Loucy (cell line): Measurements from ENCODE around the gene NOXO1.
A peak's percentile ranks its signal among the peaks of the same experiment; 100 is the strongest.

Experiments
- H2AFZ ChIP-seq: fragments of 200-600 bp; sonication (generic); 2 replicates; pipeline ENCODE4 v1.6.0; 2016; ENCODE audit warnings: antibody characterized with exemption, mild to moderate bottlenecking, low read length, moderate library complexity
- H3F3A ChIP-seq: fragments of 200-600 bp; 2 replicates; pipeline ENCODE4 v1.6.0; 2016; ENCODE audit warnings: antibody characterized with exemption, low read depth, mild to moderate bottlenecking
- H3K27me3 ChIP-seq: fragments of 200-600 bp; sonication (generic); 2 replicates; pipeline ENCODE4 v1.6.1; 2014; ENCODE audit warnings: low read length, mild to moderate bottlenecking; ENCODE audit not compliant: insufficient read depth, poor library complexity, severe bottlenecking
- H3K36me3 ChIP-seq: fragments of 200-600 bp; sonication (generic); 2 replicates; pipeline ENCODE4 v1.6.1; 2016; ENCODE audit warnings: low read length; ENCODE audit not compliant: insufficient read depth
- H3K4me1 ChIP-seq: fragments of 200-600 bp; sonication (generic); 2 replicates; pipeline ENCODE4 v1.5.1; 2014; ENCODE audit warnings: low read length, mild to moderate bottlenecking; ENCODE audit not compliant: insufficient read depth, poor library complexity, severe bottlenecking
- H3K4me2 ChIP-seq: fragments of 200-600 bp; sonication (generic); 2 replicates; pipeline ENCODE4 v1.6.0; 2014; ENCODE audit warnings: antibody characterized with exemption, low read length, low read depth, mild to moderate bottlenecking; ENCODE audit not compliant: poor library complexity, severe bottlenecking
- H3K4me3 ChIP-seq: fragments of 200-600 bp; sonication (generic); 2 replicates; pipeline ENCODE4 v1.5.1; 2014; ENCODE audit warnings: low read length, mild to moderate bottlenecking, mixed read lengths; ENCODE audit not compliant: poor library complexity, severe bottlenecking
- H3K79me2 ChIP-seq: fragments of 200-600 bp; sonication (generic); 2 replicates; pipeline ENCODE4 v1.6.1; 2014; ENCODE audit warnings: low read length; ENCODE audit not compliant: insufficient read depth
- H3K9ac ChIP-seq: fragments of 200-600 bp; sonication (generic); 2 replicates; pipeline ENCODE4 v1.6.0; 2014; ENCODE audit warnings: mild to moderate bottlenecking, low read depth, low read length, moderate library complexity; ENCODE audit not compliant: poor library complexity, severe bottlenecking
- H3K9me2 ChIP-seq: fragments of 200-600 bp; sonication (generic); replicated peaks from 2 replicates; pipeline ENCODE4 v1.6.1; 2016; ENCODE audit warnings: low read depth, low read length, mixed read lengths
- H3K9me3 ChIP-seq: fragments of 200-600 bp; sonication (generic); 2 replicates; pipeline ENCODE4 v1.6.1; 2014; ENCODE audit warnings: mild to moderate bottlenecking, antibody characterized with exemption, low read length, low read depth; ENCODE audit not compliant: insufficient read depth
- H4K20me1 ChIP-seq: fragments of 200-600 bp; sonication (generic); 2 replicates; pipeline ENCODE4 v1.6.0; 2014; ENCODE audit warnings: antibody characterized with exemption, low read length, mild to moderate bottlenecking; ENCODE audit not compliant: insufficient read depth, poor library complexity, severe bottlenecking
- EZH2phosphoT487 ChIP-seq: fragments of 200-600 bp; IDR thresholded peaks from 2 replicates; pipeline ENCODE4 v1.6.1; 2018; ENCODE audit warnings: antibody characterized with exemption, mild to moderate bottlenecking, moderate library complexity, borderline replicate concordance
- TF ChIP-seq, protein P1 (sequence below): fragments of 200-600 bp; sonication (generic); conservative IDR thresholded peaks from 2 replicates; pipeline ENCODE4 v1.5.1; 2014; ENCODE audit warnings: mild to moderate bottlenecking, antibody characterized with exemption, low read length

NOXO1 gene

DNA sequence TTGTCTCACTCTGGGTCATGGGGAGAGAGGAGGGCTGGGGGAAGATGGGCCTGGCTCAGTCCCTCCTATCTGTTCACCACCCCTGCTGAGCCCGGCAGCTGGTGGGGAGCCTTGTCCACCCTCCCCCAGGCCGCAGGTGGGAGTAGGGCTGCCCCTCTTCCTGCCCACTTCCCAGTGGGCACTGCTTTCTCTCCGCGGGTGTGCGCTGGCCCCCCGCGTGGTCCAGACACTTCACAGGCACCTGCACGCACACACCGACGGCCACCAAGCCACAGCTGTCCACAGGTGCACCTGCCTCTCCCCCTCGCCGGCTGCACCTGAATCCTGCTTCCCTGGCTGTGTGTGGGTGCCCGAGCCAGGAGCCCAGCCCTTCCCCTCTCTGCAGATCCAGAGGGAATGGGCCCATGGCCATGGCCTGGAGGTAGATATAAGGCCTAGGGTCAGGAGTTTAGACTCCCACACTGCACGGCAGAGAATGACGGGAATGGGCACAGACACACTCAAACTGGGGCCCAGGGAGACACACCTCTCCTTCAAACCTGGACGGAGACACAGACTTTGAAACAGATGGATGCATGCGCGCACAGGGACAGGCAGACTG, 47.5 kb upstream of the NOXO1 start:
- no peaks in the 10 kb centered on the region for H3K9me2 ChIP-seq
- H3K4me3 ChIP-seq = no peak overlapping the region
- no peaks in the 10 kb centered on the region for H4K20me1 ChIP-seq
- TF ChIP-seq, protein P1, sequence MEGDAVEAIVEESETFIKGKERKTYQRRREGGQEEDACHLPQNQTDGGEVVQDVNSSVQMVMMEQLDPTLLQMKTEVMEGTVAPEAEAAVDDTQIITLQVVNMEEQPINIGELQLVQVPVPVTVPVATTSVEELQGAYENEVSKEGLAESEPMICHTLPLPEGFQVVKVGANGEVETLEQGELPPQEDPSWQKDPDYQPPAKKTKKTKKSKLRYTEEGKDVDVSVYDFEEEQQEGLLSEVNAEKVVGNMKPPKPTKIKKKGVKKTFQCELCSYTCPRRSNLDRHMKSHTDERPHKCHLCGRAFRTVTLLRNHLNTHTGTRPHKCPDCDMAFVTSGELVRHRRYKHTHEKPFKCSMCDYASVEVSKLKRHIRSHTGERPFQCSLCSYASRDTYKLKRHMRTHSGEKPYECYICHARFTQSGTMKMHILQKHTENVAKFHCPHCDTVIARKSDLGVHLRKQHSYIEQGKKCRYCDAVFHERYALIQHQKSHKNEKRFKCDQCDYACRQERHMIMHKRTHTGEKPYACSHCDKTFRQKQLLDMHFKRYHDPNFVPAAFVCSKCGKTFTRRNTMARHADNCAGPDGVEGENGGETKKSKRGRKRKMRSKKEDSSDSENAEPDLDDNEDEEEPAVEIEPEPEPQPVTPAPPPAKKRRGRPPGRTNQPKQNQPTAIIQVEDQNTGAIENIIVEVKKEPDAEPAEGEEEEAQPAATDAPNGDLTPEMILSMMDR = no peak
- no peak for TF ChIP-seq EZH2phosphoT487
- H3K4me1 ChIP-seq = peaks cover under 1% of the 10 kb centered on the region
- H2AFZ ChIP-seq = no peak overlapping the region
- H3K4me2 ChIP-seq = no peak overlapping the region
- peaks cover 4% of the 10 kb centered on the region for H3K27me3 ChIP-seq
- no peaks in the 10 kb centered on the region for H3K79me2 ChIP-seq
- no peak overlapping the region for H3K9ac ChIP-seq
- no peaks in the 10 kb centered on the region for H3F3A ChIP-seq
- no peaks in the 10 kb centered on the region for H3K9me3 ChIP-seq
- no peaks in the 10 kb centered on the region for H3K36me3 ChIP-seq

DNA sequence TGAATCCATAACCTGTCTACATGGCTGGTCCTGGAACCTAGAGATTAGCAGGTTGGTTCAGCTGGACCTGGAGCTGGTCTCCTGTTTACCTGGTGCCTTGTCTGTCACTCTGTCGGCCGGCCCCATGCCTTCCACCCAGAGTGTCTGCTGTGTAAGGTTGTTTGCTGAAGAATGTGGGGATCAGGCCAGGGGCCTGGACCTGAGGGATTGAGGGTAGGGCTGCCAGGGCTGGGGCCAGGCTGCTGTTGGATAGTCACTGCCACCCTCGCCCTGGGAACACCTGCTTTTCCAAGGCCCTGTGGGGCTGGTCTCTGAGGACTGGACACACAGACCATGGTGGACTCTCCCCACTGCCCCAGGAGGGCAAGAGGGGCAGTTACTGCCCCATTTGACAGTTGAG, 46.9 kb upstream of the NOXO1 start:
- Histone ChIP-seq H3K4me1 (peaks cover 5% of the 10 kb centered on the region), H3K27me3 (peaks cover 4% of the 10 kb centered on the region), H3K4me2 (no peak overlapping the region), H3K9me2 (no peaks in the 10 kb centered on the region), H3F3A (no peaks in the 10 kb centered on the region), H4K20me1 (no peaks in the 10 kb centered on the region), H3K9me3 (no peaks in the 10 kb centered on the region), H3K36me3 (no peaks in the 10 kb centered on the region), H2AFZ (no peak overlapping the region), H3K79me2 (no peaks in the 10 kb centered on the region), H3K4me3 (no peak overlapping the region), H3K9ac (no peak overlapping the region)
- TF ChIP-seq, protein P1 = no peak
- no peak for TF ChIP-seq EZH2phosphoT487

DNA sequence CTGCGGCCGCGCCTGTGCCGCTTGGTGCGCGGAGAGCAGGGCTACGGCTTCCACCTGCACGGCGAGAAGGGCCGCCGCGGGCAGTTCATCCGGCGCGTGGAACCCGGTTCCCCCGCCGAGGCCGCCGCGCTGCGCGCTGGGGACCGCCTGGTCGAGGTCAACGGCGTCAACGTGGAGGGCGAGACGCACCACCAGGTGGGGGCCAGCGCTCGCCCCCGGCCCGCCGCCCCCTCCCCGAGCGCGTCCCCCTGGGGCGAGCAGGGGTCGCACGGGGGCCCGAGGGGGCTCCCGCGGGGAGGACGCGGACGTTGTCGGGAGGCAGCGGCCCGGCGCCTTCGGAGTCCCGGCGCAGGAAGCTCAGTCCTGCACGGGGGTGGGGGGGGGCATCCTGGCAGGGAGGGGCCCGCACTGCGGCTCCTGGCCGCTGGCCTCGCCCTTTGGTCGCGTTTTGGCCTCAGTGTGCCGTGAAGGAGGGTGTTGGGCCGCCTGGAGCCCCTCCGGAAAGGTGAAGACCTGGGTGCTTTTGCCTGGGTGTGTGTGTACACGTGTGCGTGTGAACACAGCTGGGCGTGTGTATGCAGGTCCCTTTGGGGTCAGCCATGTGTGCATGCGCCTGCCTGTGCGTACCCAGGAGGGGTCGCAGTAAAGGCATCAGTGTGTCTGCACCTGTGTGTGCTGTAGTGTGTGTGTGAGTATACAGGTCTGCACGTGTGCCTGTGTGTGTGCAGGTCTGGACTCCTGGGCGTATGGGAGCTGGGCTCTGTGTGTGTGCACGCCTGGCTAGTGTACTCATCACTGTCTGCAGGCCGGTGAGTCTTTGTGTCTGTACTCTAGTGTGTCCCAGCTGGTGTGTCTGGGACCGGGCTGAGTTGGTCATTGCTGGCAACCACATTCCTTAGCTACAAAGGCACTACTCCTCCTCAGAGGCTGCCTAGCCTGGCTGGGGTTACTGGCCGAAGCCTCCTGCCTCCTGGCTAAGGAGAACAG, 46.0 kb upstream of the NOXO1 start:
- no peak overlapping the region for H2AFZ ChIP-seq
- H4K20me1 ChIP-seq = no peaks in the 10 kb centered on the region
- H3K9me3 ChIP-seq = no peaks in the 10 kb centered on the region
- H3K36me3 ChIP-seq = no peaks in the 10 kb centered on the region
- H3K9me2 ChIP-seq = no peaks in the 10 kb centered on the region
- peak overlapping the region; percentile 27 for H3K4me2 ChIP-seq
- TF ChIP-seq EZH2phosphoT487 = no peak
- TF ChIP-seq, protein P1 = no peak
- H3K4me3 ChIP-seq = peak overlapping the region; percentile 38
- H3K79me2 ChIP-seq = no peaks in the 10 kb centered on the region
- H3K9ac ChIP-seq = no peak overlapping the region
- peaks cover 10% of the 10 kb centered on the region for H3K4me1 ChIP-seq
- H3K27me3 ChIP-seq = peaks cover 4% of the 10 kb centered on the region
- H3F3A ChIP-seq = no peaks in the 10 kb centered on the region
